ENCODE measurements around the gene NRG3.

NRG3 gene

GRCh38 chr10:82692458-82692857, 817.5 kb downstream of the NRG3 start:
- DNase-seq (ENCODE audit: extremely low read depth, low read depth) = no peak
- TF ChIP-seq CTCF (IDR thresholded peaks at IDR 0.05; ENCODE audit: low read depth, low read length, missing control alignments) = no peak

GRCh38 chr10:82721831-82722230, 846.8 kb downstream of the NRG3 start:
- H3K4me3 ChIP-seq (replicated peaks; ENCODE audit: low read depth, low read length) = no peak overlapping the region
- no peak for TF ChIP-seq CTCF (IDR thresholded peaks at IDR 0.05; ENCODE audit: low read depth, low read length, missing control alignments)
- DNase-seq (ENCODE audit: extremely low read depth, low read depth) = no peak

More at GRCh38 chr10:82692458-82692857, 817.5 kb downstream of the NRG3 start:
- H3K4me3 ChIP-seq (replicated peaks; ENCODE audit: low read depth, low read length) = no peak overlapping the region

- H3K4me3 ChIP-seq (replicated peaks; ENCODE audit: low read depth, low read length) = no peak overlapping the region
- no peak for TF ChIP-seq CTCF (IDR thresholded peaks at IDR 0.05; ENCODE audit: low read depth, low read length, missing control alignments)
- DNase-seq (ENCODE audit: extremely low read depth, low read depth) = no peak
Measured at GRCh38 chr10:82722273-82722672, 847.3 kb downstream of the NRG3 start.

- no peak for DNase-seq (ENCODE audit: extremely low read depth, low read depth)
- TF ChIP-seq CTCF (IDR thresholded peaks at IDR 0.05; ENCODE audit: low read depth, low read length, missing control alignments) = no peak
- H3K4me3 ChIP-seq (replicated peaks; ENCODE audit: low read depth, low read length) = no peak overlapping the region
Measured at GRCh38 chr10:82736305-82736704, 861.3 kb downstream of the NRG3 start.

- no peak overlapping the region for H3K4me3 ChIP-seq (replicated peaks; ENCODE audit: low read depth, low read length)
- no peak for DNase-seq (ENCODE audit: extremely low read depth, low read depth)
- no peak for TF ChIP-seq CTCF (IDR thresholded peaks at IDR 0.05; ENCODE audit: low read depth, low read length, missing control alignments)
Measured at GRCh38 chr10:82737549-82737948, 862.6 kb downstream of the NRG3 start.

GRCh38 chr10:82738592-82738991, 863.6 kb downstream of the NRG3 start:
- no peak overlapping the region for H3K4me3 ChIP-seq (replicated peaks; ENCODE audit: low read depth, low read length)
- no peak for TF ChIP-seq CTCF (IDR thresholded peaks at IDR 0.05; ENCODE audit: low read depth, low read length, missing control alignments)
- no peak for DNase-seq (ENCODE audit: extremely low read depth, low read depth)

GRCh38 chr10:82742478-82742877, 867.5 kb downstream of the NRG3 start:
- no peak for TF ChIP-seq CTCF (IDR thresholded peaks at IDR 0.05; ENCODE audit: low read depth, low read length, missing control alignments)
- DNase-seq (ENCODE audit: extremely low read depth, low read depth) = peak; percentile 2
- H3K4me3 ChIP-seq (replicated peaks; ENCODE audit: low read depth, low read length) = no peak overlapping the region
